Measurements from ENCODE around the gene PUSL1.

- no peak for TF ChIP-seq CTCF (IDR thresholded peaks at IDR 0.05; ENCODE audit: insufficient read depth, low read length)
- no peak for TF ChIP-seq GABPA (IDR thresholded peaks at IDR 0.05; ENCODE audit: low read depth)
- TF ChIP-seq POLR2AphosphoS5 (IDR thresholded peaks at IDR 0.05; ENCODE audit: low read depth), result no peak
Measured at GRCh38 chr1:1340185-1340584, 31.8 kb downstream of the PUSL1 start.
